Prostate gland (tissue), 2 donors: ENCODE results near the gene ZNF638.

Experiments
- CTCF ChIP-seq, 4 experiments: fragments of 200-600 bp in 2 of 4; fragments of 450-650 bp in 2 of 4; sonication (generic) in 2 of 4; IDR thresholded peaks; 1 replicate in 3 of 4; 2 replicates in 1 of 4; pipeline ENCODE4 v1.5.1; 2016 to 2019; ENCODE audit warnings: antibody characterized with exemption in 4 of 4, mild to moderate bottlenecking in 2 of 4, moderate library complexity in 2 of 4
- POLR2A ChIP-seq: fragments of 450-650 bp; IDR thresholded peaks from one replicate; pipeline ENCODE4 v1.6.1; 2016; ENCODE audit warnings: antibody characterized with exemption, mild to moderate bottlenecking
- POLR2AphosphoS5 ChIP-seq: sonication (generic); formaldehyde crosslinking; IDR thresholded peaks from one replicate; pipeline ENCODE4 v1.6.1; 2017; ENCODE audit warnings: antibody characterized with exemption

- TF ChIP-seq POLR2A (no peak), CTCF (IDR thresholded peaks at IDR 0.05) (no peak), POLR2AphosphoS5 (no peak)
These were observed 21.7 kb downstream of the ZNF638 start for GRCh38 chr2:71353248-71353647.
